Choroid plexus epithelial cell (primary cell): ENCODE results near the gene POLR2E.

Source experiments
- DNase-seq: peaks from one replicate; pipeline ENCODE4 v3.0.0-alpha.2; 2010; ENCODE audit warnings: low read depth
- H3K4me3 ChIP-seq: 2 replicates; pipeline ENCODE4 v1.5.1; 2011; ENCODE audit warnings: low read depth, mild to moderate bottlenecking, control low read depth, low read length, moderate library complexity
- TF ChIP-seq, protein P1 (sequence below): conservative IDR thresholded peaks from 2 replicates; pipeline ENCODE4 v1.5.1; 2011; ENCODE audit warnings: low read depth, mild to moderate bottlenecking, control low read depth, inconsistent platforms, low read length, moderate library complexity

Gene POLR2E

DNA sequence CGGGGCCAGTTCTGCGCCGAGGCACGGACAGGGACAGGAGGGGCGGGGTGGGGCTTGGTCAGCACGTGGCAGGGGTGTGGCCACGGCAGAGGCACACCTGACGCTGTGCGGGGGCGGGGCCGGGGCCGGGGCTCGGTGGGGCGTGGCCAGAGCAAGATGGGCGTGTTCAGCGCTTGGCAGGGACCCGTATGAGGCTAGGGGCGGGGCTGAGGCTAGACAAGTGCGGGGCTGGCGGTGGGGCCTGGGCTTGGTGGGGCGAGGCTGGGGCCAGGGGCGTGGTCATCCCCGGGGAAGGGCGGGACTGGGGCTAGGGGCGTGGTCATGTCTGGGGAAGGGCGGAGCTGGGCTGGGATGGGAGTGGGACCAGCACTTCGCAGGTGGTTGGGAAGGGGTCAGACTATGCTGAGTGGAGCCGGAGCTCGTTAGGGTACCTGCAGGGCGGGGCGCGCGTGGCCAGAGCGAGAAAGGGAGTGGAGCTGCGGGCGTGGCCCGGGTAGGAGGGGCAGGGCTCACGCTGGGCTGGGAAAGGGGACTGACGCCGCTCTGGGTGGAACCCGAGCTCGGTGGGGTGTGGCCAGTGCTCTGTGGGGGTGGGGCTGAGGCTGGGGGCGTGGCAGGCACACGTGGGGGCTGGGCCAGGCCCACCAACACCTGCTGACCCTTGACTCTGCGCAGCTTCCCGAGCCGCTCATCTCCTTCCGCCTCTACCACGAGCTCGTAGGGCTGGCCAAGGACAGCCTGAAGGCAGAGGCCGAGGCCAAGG lies 12.8 kb downstream of the POLR2E start:
- peak; percentile 20 for DNase-seq
- TF ChIP-seq, protein P1, sequence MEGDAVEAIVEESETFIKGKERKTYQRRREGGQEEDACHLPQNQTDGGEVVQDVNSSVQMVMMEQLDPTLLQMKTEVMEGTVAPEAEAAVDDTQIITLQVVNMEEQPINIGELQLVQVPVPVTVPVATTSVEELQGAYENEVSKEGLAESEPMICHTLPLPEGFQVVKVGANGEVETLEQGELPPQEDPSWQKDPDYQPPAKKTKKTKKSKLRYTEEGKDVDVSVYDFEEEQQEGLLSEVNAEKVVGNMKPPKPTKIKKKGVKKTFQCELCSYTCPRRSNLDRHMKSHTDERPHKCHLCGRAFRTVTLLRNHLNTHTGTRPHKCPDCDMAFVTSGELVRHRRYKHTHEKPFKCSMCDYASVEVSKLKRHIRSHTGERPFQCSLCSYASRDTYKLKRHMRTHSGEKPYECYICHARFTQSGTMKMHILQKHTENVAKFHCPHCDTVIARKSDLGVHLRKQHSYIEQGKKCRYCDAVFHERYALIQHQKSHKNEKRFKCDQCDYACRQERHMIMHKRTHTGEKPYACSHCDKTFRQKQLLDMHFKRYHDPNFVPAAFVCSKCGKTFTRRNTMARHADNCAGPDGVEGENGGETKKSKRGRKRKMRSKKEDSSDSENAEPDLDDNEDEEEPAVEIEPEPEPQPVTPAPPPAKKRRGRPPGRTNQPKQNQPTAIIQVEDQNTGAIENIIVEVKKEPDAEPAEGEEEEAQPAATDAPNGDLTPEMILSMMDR, result no peak
- H3K4me3 ChIP-seq, result no peak overlapping the region

DNA sequence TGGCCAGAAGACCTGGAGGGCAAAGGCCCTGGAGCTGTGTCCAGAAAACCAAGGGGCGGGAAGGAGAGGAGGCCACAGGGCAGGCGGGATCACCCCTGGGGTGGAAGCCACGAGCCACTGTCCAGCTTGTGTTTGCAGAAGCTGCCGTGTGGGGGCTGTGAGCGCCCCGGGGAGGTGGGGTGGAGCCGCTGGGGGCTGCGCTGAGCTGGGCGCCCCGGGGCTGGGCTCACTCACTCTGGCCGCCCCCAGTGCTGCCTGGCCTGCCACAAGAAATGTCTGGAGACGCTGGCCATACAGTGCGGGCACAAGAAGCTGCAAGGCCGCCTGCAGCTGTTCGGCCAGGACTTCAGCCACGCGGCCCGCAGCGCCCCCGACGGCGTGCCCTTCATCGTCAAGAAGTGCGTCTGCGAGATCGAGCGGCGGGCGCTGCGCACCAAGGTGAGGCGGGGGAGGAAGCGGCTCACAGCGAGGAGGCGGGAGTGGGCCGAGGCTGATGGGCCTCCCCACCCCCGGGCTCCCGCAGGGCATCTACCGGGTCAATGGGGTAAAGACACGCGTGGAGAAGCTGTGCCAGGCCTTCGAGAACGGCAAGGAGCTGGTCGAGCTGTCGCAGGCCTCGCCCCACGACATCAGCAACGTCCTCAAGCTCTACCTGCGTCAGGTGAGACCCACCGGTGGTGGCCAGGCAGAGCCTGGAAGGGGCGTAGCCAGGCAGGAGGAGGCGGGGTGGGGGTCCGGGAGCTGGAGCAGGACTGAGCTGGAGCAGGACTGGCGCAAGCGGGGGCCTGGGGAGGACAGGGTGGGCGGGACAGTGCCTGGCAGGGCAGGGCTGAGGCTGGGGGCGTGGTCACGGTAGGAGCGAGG lies 13.6 kb downstream of the POLR2E start:
- DNase-seq, result no peak
- H3K4me3 ChIP-seq, result no peak overlapping the region
- TF ChIP-seq, protein P1, result no peak

DNA sequence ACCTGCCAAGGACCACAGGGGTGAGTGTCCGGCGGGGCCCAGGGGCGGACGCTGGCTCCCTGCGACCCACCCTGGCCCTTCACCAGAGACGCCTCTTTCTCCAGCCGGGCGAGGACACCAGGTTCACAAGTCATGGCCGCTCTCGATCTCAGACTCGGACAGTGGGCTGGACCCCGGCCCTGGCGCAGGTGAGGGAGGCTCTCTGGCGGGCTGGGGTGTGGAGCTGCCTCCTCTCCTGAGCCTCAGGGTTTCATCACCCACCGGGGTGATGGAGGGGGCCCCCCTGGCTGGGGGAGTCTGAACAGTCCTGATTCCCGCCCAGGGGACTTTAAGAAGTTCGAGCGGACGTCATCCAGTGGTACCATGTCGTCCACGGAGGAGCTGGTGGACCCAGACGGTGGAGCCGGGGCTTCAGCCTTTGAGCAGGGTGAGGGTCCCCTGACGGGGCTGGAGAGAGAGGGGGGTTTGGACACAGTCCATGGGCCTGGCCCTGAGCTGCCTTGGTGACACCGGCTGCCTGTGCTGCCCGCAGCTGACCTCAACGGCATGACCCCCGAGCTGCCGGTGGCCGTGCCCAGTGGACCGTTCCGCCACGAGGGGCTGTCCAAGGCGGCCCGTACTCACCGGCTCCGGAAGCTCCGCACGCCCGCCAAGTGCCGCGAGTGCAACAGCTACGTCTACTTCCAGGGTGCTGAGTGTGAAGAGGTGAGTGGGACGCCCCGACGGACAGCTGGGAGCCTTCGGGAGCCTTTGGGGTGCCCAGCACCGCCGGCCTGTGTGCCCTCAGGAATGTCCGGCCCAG lies 14.6 kb downstream of the POLR2E start:
- no peak overlapping the region for H3K4me3 ChIP-seq
- TF ChIP-seq, protein P1, result no peak
- DNase-seq, result no peak

DNA sequence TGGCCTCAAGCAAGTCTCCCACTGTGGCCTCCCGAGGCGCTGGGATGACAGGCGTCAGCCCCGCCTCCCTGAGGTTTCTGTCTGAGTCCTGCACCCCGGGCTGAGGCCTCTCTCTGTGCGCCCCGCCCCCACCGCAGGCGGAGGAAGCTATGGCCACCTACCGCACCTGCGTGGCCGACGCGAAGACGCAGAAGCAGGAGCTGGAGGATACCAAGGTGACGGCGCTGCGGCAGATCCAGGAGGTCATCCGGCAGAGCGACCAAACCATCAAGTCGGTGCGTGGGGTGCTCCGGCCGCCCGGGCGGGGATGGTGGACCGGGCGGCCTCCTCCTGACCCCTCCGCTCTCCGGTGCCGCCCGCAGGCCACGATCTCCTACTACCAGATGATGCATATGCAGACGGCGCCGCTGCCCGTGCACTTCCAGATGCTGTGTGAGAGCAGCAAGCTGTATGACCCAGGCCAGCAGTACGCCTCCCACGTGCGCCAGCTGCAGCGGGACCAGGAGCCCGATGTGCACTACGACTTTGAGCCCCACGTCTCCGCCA lies 15.5 kb downstream of the POLR2E start:
- no peak overlapping the region for H3K4me3 ChIP-seq
- TF ChIP-seq, protein P1, result no peak
- DNase-seq, result no peak

DNA sequence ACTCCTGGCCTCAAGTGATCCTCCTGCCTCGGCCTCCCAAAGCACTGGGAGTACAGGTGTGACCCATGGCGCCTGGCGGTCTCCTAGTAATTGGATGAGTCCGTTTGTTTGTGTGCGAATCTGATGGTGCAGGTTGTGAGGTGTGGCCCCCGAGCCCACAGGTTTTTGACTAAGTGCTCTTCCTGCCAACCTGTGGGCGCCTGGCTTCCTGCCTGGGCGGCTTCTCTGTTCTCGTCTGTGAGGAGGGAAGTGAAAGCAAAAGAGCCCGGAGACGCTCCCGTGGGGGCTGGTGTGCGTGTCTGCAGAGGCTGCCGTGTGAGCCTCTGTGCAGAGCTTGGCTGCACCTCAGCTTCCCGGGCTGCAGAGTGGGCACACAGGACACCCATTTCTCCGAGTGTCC lies 18.2 kb downstream of the POLR2E start:
- TF ChIP-seq, protein P1, result no peak
- H3K4me3 ChIP-seq, result no peak overlapping the region
- DNase-seq, result no peak

DNA sequence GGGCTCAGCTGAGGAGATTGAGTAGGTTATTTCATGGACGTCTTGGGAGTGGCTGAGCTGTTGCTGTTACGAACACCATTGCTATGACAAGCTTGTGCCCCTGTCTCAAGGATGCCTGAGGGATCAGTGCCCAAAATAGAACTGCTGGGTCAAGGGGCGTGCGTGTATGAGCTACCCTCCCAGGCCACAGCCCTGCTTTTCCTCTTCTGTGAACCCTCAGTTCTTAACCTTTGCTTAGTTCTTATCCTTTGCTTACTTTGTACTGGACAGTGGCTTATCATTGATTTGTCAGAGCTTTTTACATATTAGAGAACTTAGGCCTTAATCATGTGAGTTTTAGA lies 19.2 kb downstream of the POLR2E start:
- TF ChIP-seq, protein P1, result no peak
- no peak for DNase-seq
- H3K4me3 ChIP-seq, result no peak overlapping the region
